ENCODE data around the gene SRSF12. TPM values are rescaled to one million over a fixed set of nuclear protein-coding genes. Genes with fewer than 3 reads are reported as not detected.

The SRSF12 gene
- total RNA-seq, 2 donors from 2014 or later = 9.2 to 17.8 TPM

- no peak for DNase-seq
- peak overlapping the region; percentile 94 for H3K4me3 Mint-ChIP-seq
- Histone ChIP-seq H3K27ac (ENCODE audit: low read depth, low read length) (no peak overlapping the region), H3K9me3 (ENCODE audit: control insufficient read depth, low read length) (no peaks in the 10 kb centered on the region), H3K9ac (ENCODE audit: extremely low read depth, low read length, poor library complexity, severe bottlenecking) (peak overlapping the region; percentile 87), H3K4me1 (ENCODE audit: control insufficient read depth, insufficient read depth, low read length) (peaks cover 3% of the 10 kb centered on the region), H3K36me3 (ENCODE audit: control insufficient read depth, insufficient read depth, low read length) (peaks cover 28% of the 10 kb centered on the region), H3K27me3 (ENCODE audit: control insufficient read depth, insufficient read depth, low read length, poor library complexity, severe bottlenecking) (no peaks in the 10 kb centered on the region), H3K4me3 (ENCODE audit: low read length) (peak overlapping the region; percentile 85)
- peaks cover 15% of the 10 kb centered on the region for H3K4me1 Mint-ChIP-seq
- TF ChIP-seq, protein P1, sequence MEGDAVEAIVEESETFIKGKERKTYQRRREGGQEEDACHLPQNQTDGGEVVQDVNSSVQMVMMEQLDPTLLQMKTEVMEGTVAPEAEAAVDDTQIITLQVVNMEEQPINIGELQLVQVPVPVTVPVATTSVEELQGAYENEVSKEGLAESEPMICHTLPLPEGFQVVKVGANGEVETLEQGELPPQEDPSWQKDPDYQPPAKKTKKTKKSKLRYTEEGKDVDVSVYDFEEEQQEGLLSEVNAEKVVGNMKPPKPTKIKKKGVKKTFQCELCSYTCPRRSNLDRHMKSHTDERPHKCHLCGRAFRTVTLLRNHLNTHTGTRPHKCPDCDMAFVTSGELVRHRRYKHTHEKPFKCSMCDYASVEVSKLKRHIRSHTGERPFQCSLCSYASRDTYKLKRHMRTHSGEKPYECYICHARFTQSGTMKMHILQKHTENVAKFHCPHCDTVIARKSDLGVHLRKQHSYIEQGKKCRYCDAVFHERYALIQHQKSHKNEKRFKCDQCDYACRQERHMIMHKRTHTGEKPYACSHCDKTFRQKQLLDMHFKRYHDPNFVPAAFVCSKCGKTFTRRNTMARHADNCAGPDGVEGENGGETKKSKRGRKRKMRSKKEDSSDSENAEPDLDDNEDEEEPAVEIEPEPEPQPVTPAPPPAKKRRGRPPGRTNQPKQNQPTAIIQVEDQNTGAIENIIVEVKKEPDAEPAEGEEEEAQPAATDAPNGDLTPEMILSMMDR (conservative IDR thresholded peaks at IDR 0.05) = no peak
- H3K27me3 Mint-ChIP-seq (ENCODE audit: insufficient read depth) = no peaks in the 10 kb centered on the region
- WGBS, 2 experiments (ENCODE audit: insufficient coverage in 1 of 2, insufficient read length in 1 of 2) = 21 to 31% methylated on average over 6 to 9 of the region's 9 CpGs
- peaks cover 32% of the 10 kb centered on the region for H3K36me3 Mint-ChIP-seq (ENCODE audit: low read depth)
- no peaks in the 10 kb centered on the region for H3K9me3 Mint-ChIP-seq
- H3K27ac Mint-ChIP-seq = peak overlapping the region; percentile 86
Measured at GRCh38 chr6:89082486-89082891, 35.4 kb downstream of the SRSF12 start.

DNA sequence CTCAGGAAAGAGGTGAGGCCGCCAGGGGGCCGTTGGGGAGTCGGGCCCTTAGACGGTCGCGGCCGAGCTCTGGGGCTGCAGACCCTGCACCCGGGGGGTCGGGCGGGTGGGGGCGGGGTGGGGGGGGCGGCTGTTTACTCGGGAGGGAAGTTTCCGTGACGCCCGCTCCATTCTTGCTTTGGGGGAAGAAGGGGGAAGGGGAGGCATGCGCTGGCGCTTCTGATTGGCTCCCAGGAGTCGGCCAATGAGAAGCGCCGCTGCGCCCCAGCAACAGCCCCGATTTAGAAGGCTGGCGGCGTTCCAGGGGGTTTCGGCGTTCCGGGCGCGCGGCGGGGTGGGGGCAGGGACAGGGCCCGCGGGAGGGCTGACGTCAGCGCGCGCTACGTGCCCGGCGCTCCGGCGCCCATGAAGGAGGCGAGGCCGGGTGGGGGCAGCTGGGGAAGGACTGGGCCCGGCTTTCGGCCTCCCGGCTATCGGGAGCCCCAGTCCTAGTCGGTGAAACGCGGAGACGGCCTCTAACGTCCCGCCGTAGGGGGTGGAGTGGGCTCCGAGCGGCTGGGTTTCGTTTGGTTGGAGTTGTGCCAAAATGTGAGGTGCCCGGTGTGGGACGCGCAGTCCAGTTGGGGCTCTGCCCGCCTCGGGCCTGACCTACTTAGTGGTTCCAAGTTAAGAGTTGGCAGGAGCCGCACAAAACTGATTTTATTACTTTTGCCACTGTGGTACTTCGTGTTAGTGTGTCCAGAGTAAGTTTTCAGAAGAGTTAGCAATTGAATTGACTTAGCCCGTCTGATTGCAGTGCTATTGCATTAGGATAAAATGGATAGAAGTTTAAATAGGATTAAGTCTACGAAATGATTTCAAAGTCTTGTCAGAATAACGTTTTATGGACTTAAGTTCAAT, 36.2 kb downstream of the SRSF12 start:
- H3K27me3 Mint-ChIP-seq (ENCODE audit: insufficient read depth) = no peaks in the 10 kb centered on the region
- H3K9me3 Mint-ChIP-seq = no peaks in the 10 kb centered on the region
- H3K9ac ChIP-seq (ENCODE audit: extremely low read depth, low read length, poor library complexity, severe bottlenecking) = peak overlapping the region; percentile 90
- peak overlapping the region; percentile 94 for H3K4me3 Mint-ChIP-seq
- DNase-seq = peak; percentile 96
- H3K36me3 Mint-ChIP-seq (ENCODE audit: low read depth) = peaks cover 32% of the 10 kb centered on the region
- peak overlapping the region; percentile 96 for H3K27ac ChIP-seq (ENCODE audit: low read depth, low read length)
- H3K36me3 ChIP-seq (ENCODE audit: control insufficient read depth, insufficient read depth, low read length) = peaks cover 28% of the 10 kb centered on the region
- H3K4me3 ChIP-seq (ENCODE audit: low read length) = peak overlapping the region; percentile 92
- TF ChIP-seq, protein P1 (conservative IDR thresholded peaks at IDR 0.05) = no peak
- H3K9me3 ChIP-seq (ENCODE audit: control insufficient read depth, low read length) = no peaks in the 10 kb centered on the region
- H3K4me1 ChIP-seq (ENCODE audit: control insufficient read depth, insufficient read depth, low read length) = peaks cover 3% of the 10 kb centered on the region
- no peaks in the 10 kb centered on the region for H3K27me3 ChIP-seq (ENCODE audit: control insufficient read depth, insufficient read depth, low read length, poor library complexity, severe bottlenecking)
- WGBS, 2 experiments (ENCODE audit: insufficient coverage in 1 of 2, insufficient read length in 1 of 2) = 0 to 1% methylated on average over 16 to 57 of the region's 69 CpGs
- H3K27ac Mint-ChIP-seq = peak overlapping the region; percentile 86
- H3K4me1 Mint-ChIP-seq = peaks cover 15% of the 10 kb centered on the region

- TF ChIP-seq, protein P1 (conservative IDR thresholded peaks at IDR 0.05) = peak; percentile 58
- 0% methylated on average over 36 of the region's 36 CpGs; no CpG with 5 or more reads in 1 of the 2 experiments for WGBS, 2 experiments (ENCODE audit: insufficient coverage in 1 of 2, insufficient read length in 1 of 2)
- H3K36me3 Mint-ChIP-seq (ENCODE audit: low read depth) = peaks cover 30% of the 10 kb centered on the region
Measured at GRCh38 chr6:89081129-89081422, 36.8 kb downstream of the SRSF12 start.

More at GRCh38 chr6:89081129-89081422, 36.8 kb downstream of the SRSF12 start:
- Mint-ChIP-seq H3K27me3 (ENCODE audit: insufficient read depth) (peaks cover 1% of the 10 kb centered on the region), H3K4me1 (peaks cover 15% of the 10 kb centered on the region), H3K27ac (peak overlapping the region; percentile 98), H3K9me3 (no peaks in the 10 kb centered on the region), H3K4me3 (peak overlapping the region; percentile 94)
- Histone ChIP-seq H3K36me3 (ENCODE audit: control insufficient read depth, insufficient read depth, low read length) (peaks cover 28% of the 10 kb centered on the region), H3K4me3 (ENCODE audit: low read length) (peak overlapping the region; percentile 92), H3K9ac (ENCODE audit: extremely low read depth, low read length, poor library complexity, severe bottlenecking) (peak overlapping the region; percentile 90), H3K27ac (ENCODE audit: low read depth, low read length) (peak overlapping the region; percentile 96), H3K4me1 (ENCODE audit: control insufficient read depth, insufficient read depth, low read length) (peaks cover 3% of the 10 kb centered on the region), H3K9me3 (ENCODE audit: control insufficient read depth, low read length) (no peaks in the 10 kb centered on the region), H3K27me3 (ENCODE audit: control insufficient read depth, insufficient read depth, low read length, poor library complexity, severe bottlenecking) (no peaks in the 10 kb centered on the region)
- DNase-seq = no peak

Measured in endodermal cell (in vitro differentiated cells).